ENCODE results near the gene ZNF888.
"Not testable (repeated sequence)": the region's sequence is repeated elsewhere in the genome, so short reads cannot be mapped to it uniquely, and the experiment has no call there.

The ZNF888 gene

GRCh38 chr19:52868031-52868430 lies 55.2 kb downstream of the ZNF888 start:
- not testable (repeated sequence) for DNase-seq

GRCh38 chr19:52857378-52858191 lies 65.6 kb downstream of the ZNF888 start, which contains the start of gene ZNF468:
TSS of gene ZNF468 (minus strand) at chr19:52857619. CDS start at chr19:52854272, 3,347 bp downstream.
- peak; percentile 80 for DNase-seq

GRCh38 chr19:52856540-52857377 lies 66.5 kb downstream of the ZNF888 start:
- peak; percentile 29 for DNase-seq

Data from retina (tissue), 1 donor.